Subcutaneous adipose tissue (tissue), 4 donors: Measurements from ENCODE around the gene PAFAH1B2. TPM values are rescaled to one million over a fixed set of nuclear protein-coding genes. Genes with fewer than 3 reads are reported as not detected.

Experiments used
- CTCF ChIP-seq: fragments of 450-650 bp; IDR thresholded peaks from one replicate; pipeline ENCODE4 v1.5.1; 2016; ENCODE audit warnings: low read depth, mild to moderate bottlenecking, control low read depth, antibody characterized with exemption, moderate library complexity
- total RNA-seq, 4 donors: library from RNA; depleted of rRNA; stranded (reverse); fragments of >200 nt; gene quantifications; one replicate each; pipeline ENCODE4 v1.1.0, GENCODE V29; 2016

The PAFAH1B2 gene
- total RNA-seq, 4 donors from 2014 or later = 69.7 to 119 (median 82.3) TPM

DNA sequence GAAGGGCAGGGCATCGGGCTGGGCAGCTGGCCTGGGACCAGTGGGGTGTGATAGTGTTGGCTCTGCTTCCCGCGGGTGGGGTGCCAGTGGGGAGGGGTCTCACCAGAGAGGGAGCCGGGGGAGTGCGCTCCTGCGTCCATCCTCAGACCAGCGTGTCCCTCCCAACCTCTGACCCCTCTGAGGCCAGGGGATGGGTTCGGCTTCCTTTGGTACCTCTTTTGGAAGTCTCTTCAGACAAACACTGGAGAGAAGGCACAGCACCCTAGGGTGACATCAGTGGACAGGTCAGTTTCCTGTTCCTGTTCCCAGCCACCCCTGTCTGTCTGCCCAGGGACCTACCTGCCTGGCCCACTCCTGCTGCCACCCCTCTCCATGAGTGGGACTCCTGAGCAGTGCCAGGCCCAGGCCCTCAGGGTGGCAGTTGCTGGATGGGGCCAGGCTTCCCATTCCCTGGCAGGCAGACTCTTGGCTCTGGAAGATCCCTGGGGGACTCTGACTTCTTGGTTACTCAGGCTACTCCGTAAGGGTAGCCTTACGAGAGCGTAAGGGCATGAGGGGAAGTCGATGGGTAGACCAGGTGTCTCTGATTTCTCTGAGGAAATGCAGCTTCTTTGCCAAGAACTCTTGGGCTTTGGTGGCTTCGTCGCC, 57.7 kb downstream of the PAFAH1B2 start:
- TF ChIP-seq CTCF = no peak

DNA sequence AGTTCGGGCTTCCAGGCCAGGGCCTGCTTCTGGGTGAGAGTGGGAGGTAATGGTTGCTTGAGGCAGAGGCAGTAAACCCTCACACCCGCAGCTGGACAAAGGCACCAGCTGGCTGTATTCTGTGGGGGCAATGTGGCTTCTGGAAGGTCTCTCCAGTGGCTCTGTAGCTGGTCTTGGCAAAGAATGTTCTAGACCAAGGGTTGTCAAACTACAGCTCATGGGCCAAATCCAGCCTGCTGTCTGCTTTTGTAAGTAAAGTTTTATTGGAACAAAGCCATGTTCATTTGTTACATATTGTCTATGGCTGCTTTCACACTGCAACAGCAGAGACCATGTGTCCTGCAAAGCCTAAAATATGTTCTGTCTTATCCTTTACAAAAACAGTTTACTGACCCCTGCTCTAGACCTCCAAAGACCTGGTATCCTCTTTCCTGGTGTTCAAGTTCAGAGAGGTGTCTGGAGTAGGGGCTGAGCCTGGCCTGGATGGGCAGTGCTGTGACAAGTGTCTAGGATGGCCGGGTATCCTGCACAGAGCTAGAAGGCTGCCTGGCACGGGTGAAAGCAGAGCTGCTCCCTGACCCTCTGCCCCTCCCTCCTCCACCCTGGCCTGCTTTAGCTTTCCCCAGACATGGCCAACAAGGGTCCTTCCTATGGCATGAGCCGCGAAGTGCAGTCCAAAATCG, 58.4 kb downstream of the PAFAH1B2 start:
- TF ChIP-seq CTCF = no peak

DNA sequence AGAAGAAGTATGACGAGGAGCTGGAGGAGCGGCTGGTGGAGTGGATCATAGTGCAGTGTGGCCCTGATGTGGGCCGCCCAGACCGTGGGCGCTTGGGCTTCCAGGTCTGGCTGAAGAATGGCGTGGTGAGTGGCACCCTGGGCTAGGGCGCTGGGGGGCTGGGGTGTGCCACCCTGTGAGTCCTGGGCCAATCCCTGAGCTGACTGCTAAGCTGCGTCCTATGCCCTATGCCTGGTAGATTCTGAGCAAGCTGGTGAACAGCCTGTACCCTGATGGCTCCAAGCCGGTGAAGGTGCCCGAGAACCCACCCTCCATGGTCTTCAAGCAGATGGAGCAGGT, 59.0 kb downstream of the PAFAH1B2 start:
- TF ChIP-seq CTCF = no peak

DNA sequence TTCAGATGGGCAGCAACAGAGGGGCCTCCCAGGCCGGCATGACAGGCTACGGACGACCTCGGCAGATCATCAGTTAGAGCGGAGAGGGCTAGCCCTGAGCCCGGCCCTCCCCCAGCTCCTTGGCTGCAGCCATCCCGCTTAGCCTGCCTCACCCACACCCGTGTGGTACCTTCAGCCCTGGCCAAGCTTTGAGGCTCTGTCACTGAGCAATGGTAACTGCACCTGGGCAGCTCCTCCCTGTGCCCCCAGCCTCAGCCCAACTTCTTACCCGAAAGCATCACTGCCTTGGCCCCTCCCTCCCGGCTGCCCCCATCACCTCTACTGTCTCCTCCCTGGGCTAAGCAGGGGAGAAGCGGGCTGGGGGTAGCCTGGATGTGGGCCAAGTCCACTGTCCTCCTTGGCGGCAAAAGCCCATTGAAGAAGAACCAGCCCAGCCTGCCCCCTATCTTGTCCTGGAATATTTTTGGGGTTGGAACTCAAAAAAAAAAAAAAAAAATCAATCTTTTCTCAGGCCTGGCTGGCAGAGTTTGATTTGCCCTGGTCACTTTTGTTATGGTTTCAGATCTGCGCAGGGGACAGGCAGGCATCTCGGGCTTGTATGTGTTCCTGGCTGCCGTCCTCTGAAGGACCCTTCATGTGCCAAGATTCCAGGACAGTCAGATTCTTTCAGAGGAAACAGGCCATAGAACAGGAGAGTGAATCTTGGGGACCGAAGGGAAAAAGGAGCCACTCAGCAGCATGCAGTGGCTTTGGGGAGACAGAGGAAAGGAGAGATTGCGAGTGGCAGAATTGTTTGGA, 60.4 kb downstream of the PAFAH1B2 start:
- no peak for TF ChIP-seq CTCF

GRCh38 chr11:117205211-117205818, 61.2 kb downstream of the PAFAH1B2 start:
- no peak for TF ChIP-seq CTCF

- no peak for TF ChIP-seq CTCF
Measured at GRCh38 chr11:117210620-117211019, 66.5 kb downstream of the PAFAH1B2 start.
